Stimulated activated CD4-positive, alpha-beta T cell treated with anti-CD3 and anti-CD28 coated beads, Interleukin-2, amount 100 ng/mL, for 48 hours (primary cell): Measurements from ENCODE around the gene SLC22A31.
"Not testable (repeated sequence)": the region's sequence is repeated elsewhere in the genome, so short reads cannot be mapped to it uniquely, and the experiment has no call there.

ENCODE experiments used
- DNase-seq, 2 donors: peaks; one replicate each; pipeline ENCODE4 v3.0.0-alpha.2; 2020

Gene SLC22A31

GRCh38 chr16:89178453-89179147 lies 21.7 kb downstream of the SLC22A31 start:
- DNase-seq = no peak

GRCh38 chr16:89177501-89177900 lies 22.8 kb downstream of the SLC22A31 start:
- no peak for DNase-seq

- no peak for DNase-seq
Measured at GRCh38 chr16:89176717-89177116, 23.6 kb downstream of the SLC22A31 start.

- DNase-seq = no peak
Measured at GRCh38 chr16:89176147-89176690, 24.1 kb downstream of the SLC22A31 start.

DNA sequence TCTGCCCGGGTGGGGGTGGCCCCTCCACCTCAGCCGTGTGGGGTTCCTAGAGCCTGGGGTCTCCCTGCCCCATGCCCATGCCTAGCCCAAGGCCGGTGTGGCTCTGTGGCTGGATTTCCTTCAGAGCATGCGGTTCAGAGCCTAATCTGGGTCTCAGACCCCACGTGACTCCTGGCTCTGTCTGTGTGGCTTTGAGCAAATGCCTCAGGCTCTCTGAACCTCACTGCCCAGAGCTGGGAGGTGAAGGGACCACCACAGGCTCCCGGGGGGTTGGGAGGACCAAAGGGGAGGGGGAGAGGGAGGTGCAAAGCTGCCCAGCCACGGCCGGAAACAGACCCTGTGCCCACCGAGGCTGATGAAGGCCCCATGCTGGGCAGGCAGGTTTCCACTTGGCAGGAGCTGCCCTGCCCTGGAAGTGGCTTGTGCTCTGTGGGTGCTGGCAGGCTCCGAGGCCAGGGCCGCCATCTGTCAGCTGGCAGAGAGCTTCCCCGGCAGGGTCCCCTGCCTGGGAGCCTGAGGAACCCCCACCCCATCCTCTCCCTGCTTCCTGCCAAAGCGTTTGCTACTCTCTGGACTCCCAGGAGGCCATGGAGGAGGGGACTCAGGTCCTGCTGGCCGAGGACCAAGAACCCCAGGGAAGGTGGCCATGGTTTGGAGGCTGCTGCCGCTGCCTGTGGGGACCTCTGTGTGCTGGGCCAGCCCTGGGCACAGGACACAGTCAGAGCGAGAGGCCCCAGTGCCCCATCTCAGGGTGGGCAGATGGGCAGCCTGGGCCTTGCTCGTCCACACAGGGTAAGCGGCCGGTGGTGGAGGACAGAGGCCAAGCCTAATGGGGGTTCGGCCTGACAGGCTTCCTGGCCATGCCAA lies 24.8 kb downstream of the SLC22A31 start:
- DNase-seq = no peak

GRCh38 chr16:89174877-89175276 lies 25.5 kb downstream of the SLC22A31 start:
- DNase-seq = no peak

DNA sequence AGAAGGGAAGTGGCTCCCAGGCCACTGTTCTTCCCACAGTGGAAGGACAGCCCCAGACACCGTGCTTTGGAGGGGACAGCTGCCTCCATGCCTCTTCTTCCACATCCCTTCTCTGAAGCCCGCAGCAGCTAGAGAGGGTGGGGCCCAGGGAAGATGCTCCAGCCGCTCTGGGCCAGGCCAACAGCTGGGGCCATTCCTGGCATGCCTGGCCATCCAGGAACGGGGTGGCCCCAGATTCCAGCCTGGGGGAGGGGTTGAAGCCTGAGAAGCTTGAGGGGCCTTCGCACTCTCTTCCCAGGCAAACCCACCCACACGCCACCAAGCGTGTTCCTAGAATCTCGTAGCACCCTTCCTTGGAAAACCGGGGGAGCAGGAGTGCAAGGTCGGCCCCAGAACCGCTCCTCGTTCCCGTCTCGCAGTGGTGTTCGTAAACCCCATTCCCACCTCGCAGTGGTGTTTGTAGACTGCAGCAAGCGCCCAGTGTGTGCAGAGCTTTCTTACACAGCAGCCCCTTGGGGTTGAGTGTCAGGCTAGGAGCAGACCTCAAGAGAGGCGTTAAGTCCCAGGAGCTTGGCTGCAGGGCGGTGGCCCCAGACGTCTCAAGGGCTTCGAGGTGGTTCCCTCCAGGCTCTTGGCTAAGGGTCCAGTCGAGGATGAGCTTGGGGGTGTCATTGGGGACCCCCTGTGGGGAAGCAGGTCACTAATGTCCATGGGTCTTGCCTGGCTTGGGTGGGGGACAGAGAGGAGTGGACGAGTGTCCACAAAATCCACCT lies 26.1 kb downstream of the SLC22A31 start:
- no peak for DNase-seq

DNA sequence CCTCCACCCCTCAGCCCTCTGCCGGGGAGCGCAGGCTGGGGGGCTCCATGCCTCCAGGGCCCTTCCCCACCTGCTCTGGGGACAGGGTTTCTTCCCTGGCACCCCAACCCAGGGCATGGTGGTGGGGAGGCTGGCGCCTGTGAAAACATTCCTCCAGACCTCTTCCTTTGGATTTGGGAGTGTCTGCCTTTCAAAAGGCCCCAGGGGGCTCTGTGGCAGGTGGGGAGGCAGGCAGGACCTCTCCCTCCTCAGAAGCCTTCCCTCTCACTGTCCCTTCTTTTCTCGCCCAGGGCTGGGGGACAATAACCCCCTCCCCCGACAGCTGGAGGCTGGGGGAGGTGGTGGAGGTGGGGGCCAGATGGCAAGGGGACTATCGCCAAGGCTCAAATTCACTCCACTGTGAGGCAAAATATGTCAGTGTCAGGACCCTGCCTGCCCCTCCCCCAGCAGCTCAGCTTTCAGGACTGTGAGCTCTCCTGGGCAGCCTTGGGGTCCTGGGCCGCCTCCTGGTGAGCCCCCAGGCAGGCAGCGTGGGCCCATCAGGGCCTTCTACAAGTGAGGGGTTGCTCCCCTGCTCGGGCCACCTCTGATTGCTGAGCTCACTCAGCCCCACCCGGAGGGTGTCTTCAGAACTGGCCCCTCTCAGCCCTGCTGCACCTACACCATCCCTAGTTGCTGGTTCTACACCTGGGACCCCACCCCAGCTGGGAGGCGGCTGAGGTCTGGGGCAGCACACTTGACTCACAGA lies 27.0 kb downstream of the SLC22A31 start:
- no peak for DNase-seq

GRCh38 chr16:89172528-89173173 lies 27.7 kb downstream of the SLC22A31 start:
- DNase-seq = no peak

DNA sequence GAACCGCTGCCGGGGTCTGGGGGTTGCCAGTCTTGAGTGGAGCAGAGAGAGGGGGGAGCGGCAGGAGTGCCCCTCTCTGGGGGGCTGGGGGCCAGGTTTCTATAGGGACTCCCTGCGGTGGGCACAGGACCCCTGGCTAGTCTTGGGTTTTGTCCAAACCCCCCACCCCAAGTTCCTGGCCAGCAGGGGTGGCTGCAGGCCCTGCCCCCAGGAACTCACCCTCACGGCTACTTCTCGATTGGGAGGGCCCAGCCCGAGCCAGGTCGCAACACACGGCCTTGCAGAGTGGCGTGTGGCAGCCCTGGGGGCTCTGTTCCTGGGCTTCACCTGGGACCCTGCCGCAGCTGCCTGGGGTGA lies 28.2 kb downstream of the SLC22A31 start:
- DNase-seq = no peak

- peak; percentile 90 to 95 for DNase-seq
Measured at GRCh38 chr16:89171216-89172170, 28.8 kb downstream of the SLC22A31 start, which contains the start of gene CDH15. TSS of gene CDH15 (plus strand) at chr16:89171748. CDS start at chr16:89171832, 84 bp downstream.

DNA sequence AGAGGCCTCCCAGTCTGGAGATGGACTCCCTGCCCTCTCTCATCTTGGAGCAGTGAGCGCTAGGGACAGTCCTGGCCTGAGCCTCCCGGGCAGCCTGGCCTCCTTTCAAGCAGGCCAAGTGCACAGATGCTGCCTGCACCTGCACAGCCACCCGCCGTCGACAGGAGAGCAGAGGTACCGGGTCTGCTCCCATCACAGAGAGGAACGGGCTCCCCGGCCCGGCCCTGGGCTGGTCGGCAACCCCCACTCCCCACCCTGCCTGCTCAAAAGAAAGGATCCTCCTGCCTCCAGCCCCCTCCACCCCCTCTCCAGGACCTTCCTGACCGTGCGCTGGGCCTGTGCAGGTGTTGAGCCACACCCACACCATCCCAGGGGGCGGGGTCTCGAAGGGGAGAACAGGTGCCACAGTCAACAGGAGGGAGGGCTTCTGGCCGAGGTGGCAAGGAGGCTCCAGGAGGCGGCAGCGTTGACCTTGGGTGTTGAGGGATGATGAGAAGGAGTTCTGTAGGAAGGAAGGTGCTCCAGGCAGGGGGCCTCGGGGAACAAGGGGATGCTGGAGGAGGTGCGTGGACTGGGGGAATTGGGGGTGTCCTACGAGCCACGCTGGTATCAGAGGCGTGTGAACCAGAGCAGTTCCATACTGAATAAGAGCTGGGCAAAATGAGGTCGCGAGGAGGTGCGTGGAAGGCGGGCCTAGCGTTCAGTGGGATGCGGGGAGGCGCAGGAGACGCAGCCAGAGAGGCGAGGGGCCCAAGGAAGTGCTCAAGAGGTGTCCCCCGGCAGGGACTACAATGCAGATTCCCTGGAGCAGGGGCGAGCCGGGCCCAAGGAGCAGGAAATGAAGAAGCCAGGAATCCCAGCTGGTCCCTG lies 29.8 kb downstream of the SLC22A31 start:
- DNase-seq = no peak

- DNase-seq = no peak
Measured at GRCh38 chr16:89169778-89170177, 30.6 kb downstream of the SLC22A31 start.

- DNase-seq = no peak
Measured at GRCh38 chr16:89168381-89169189, 31.8 kb downstream of the SLC22A31 start.

GRCh38 chr16:89167425-89167941 lies 32.9 kb downstream of the SLC22A31 start:
- peak; percentile 92 to 97 for DNase-seq

DNA sequence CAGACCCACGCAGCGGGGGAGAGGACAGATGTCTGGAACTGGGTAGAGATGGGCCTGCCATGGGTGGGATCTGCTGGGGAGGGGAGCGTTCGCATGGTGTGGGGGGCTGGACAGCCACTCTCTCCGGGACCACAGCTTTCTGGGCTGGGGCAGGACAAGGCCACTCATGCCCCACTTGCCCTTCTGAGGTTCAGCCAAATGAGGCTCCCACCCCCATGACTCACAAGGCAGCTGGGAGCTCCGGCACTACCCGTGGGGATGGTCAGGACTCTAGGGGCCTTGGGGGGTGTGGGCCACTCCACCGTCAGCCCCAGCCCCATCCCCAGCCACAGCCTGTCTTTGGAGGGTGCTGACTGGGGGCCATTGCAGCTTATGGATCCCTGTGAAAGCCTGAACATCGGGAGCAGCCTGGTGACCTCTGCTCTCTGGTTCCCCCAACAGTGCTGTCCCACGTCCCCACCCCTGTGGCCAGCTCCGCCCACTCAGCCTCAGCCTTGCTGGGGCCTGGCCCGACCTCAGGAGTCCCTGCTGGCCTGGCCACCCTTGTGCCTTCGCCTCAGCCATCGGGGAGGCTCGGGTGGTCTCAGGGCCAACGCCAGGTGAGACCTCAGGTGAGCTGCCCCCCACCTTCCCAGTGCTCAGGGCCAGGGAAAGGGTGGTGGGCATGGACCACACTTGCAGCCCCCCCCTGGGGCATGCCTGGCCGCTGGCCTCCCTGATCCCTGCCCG lies 33.5 kb downstream of the SLC22A31 start:
- no peak for DNase-seq

DNA sequence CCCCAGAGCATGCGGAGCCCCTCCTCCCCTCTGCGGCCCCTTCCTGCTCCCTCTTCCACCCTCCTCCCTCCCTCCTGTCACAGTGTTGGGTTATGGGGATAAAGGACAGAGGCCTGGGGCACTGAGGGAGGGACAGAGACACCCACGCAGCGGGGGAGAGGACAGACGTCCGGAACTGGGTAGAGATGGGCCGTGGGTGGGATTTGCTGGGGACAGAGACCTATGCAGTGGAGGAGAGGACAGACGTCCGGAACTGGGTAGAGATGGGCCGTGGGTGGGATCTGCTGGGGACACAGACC lies 34.7 kb downstream of the SLC22A31 start:
- DNase-seq = not testable (repeated sequence)
